AG09319 (cell line): ENCODE measurements around the gene IGLL5.

Source experiments
- DNase-seq: peaks from one replicate; pipeline ENCODE4 v3.0.0-alpha.2; 2010; ENCODE audit warnings: low read depth; ENCODE audit errors: extremely low read depth
- CTCF ChIP-seq: IDR thresholded peaks from 2 replicates; pipeline ENCODE4 v1.5.1; 2011; ENCODE audit warnings: low read depth, mild to moderate bottlenecking, inconsistent platforms, low read length, moderate library complexity

Gene IGLL5

GRCh38 chr22:22887621-22888503 is at the start of gene IGLL5:
Gene IGLL5 (plus strand): TSS chr22:22887816. CDS start chr22:22888054, 238 bp downstream.
- TF ChIP-seq CTCF = no peak
- no peak for DNase-seq

DNA sequence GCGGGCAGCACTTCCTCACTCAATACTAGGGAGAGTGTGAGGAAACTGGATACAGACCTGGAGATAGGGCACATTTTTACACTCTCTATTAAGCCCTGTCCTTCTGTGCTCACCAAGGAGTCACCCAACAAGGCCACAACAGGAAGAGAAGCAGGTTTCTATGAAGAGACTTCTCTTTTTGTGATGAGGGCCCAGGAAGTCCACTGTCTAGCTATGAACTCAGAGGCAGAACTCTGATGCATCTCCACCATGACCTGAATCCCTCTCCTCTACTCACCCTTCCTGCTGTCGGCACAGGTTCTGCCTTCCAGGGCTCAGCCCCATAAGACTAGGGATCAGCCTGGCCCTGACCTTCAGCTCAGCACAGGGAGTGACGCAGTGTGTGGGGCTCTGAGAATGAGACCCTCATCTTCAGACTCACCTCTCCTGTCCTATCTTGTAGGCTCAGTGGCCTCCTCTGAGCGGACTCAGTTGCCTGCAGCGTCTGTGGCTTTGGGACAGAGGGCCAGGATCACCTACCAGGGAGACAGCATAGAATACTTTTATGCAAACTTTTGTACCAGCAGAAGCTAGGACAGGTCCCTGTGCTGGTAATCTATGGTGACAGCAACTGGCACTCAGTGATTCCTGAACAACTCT is 49.3 kb upstream of the IGLL5 start:
- no peak for TF ChIP-seq CTCF
- DNase-seq = no peak

DNA sequence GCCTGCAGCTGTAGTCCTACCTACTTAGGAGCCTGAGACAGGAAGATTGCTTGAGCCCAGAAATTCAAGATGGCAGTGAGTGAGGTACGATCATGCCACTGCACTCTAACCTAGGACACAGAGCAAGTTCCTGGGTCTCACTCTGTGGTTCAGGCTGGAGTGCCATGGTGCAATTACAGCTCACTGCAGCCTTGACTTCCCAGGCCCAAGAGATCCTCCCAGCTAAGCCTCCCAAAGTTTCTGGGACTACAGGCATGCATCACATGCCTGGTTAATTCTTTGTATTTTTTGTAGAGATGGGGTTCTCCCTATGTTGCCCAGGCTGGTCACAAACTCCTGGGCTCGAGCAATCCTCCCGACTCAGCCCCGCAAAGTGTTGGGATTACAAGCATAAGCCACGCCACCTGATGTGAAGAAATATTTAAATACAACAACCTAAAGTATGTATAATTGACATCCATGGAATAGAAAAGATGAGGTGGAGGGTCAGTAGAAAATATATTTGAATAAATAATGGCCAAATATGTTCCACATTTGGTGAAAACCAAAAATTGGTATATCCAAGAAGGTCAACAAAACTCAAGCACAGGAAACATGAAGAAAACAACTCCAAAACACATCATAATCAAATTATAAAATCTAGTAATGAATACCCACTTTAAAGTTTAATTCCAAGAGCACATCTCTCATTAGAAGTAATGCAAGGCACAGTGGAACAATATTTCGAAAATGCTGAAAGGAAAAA is 47.9 kb upstream of the IGLL5 start:
- no peak for DNase-seq
- no peak for TF ChIP-seq CTCF

DNA sequence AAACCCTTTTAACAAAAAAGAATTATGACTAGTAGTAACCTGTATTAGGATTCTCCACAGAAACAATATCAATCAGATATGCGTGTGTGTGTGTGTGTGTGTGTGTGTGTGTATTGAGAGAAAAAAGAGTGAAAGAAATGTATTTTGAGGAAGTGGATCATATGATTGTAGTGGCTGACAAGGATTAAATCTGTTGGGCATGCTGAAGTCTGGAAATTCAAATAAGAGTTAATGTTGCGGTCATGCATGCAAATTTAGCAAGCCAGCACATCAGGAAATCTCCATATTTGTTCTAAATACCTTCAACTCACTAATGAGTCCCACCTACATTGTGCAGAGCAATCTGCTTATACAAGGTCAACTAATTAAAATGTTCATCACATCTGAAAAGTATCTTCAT is 46.8 kb upstream of the IGLL5 start:
- TF ChIP-seq CTCF = no peak
- no peak for DNase-seq

GRCh38 chr22:22841598-22841997 is 46.0 kb upstream of the IGLL5 start:
- no peak for TF ChIP-seq CTCF
- no peak for DNase-seq

DNA sequence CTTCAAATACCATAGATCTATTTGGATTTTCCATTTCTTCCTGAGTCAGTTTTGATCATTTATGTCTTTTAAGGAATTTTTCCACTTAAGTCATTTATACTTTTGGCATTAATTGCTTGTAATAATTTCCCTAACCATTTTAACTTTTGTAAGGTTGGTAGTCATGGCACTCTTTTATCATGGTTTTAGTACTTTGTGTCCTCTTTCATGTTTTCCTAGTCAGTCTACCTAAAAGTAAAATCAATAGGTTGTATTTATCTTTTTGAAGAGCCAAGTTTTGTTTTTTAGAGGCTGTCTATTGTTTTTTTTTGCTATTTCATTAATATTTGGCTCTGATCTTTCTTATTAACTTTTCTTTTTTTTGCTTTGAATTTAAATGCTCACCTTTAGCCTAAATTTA is 45.5 kb upstream of the IGLL5 start:
- no peak for DNase-seq
- TF ChIP-seq CTCF = no peak
